Cardiac ventricle fibroblast (primary cell): ENCODE data around the gene KRTAP1-4. TPM values are rescaled to one million over a fixed set of nuclear protein-coding genes. Genes with fewer than 3 reads are reported as not detected.

Experiments
- total RNA-seq: library from RNA; depleted of rRNA; stranded (reverse); fragments of >200 nt; gene quantifications from 2 replicates; pipeline ENCODE4 v1.2.3, GENCODE V29; 2015

Gene KRTAP1-4
- not detected in 2 replicates for total RNA-seq

GRCh38 chr17:41029633-41030245, at the start of gene KRTAP1-4:
Gene KRTAP1-4 (minus strand): TSS chr17:41030195. CDS start chr17:41030078, 117 bp downstream.

GRCh38 chr17:41065829-41066624, 36.0 kb upstream of the KRTAP1-4 start, which contains the start of gene KRTAP2-4:
Gene KRTAP2-4 (minus strand): TSS chr17:41065879. CDS start chr17:41065845, 34 bp downstream.

GRCh38 chr17:41060052-41060604, 30.1 kb upstream of the KRTAP1-4 start, which contains the start of gene KRTAP2-3:
Gene KRTAP2-3 (minus strand): TSS chr17:41060114. CDS start chr17:41060050, 64 bp downstream.

GRCh38 chr17:41055130-41055529, 25.1 kb upstream of the KRTAP1-4 start, which contains the start of gene KRTAP2-2:
Gene KRTAP2-2 (minus strand): TSS chr17:41055230. CDS start chr17:41055211, 19 bp downstream.

GRCh38 chr17:41046735-41047465, 16.9 kb upstream of the KRTAP1-4 start, which contains the start of gene KRTAP2-1:
Gene KRTAP2-1 (minus strand): TSS chr17:41047316. CDS start chr17:41047267, 49 bp downstream.

GRCh38 chr17:41040783-41041571, 11.0 kb upstream of the KRTAP1-4 start, which contains the start of gene KRTAP1-1:
Gene KRTAP1-1 (minus strand): TSS chr17:41041450. CDS start chr17:41041397, 53 bp downstream.

GRCh38 chr17:41034346-41034935, 4.4 kb upstream of the KRTAP1-4 start, which contains the start of gene KRTAP1-3:
Gene KRTAP1-3 (minus strand): TSS chr17:41034874. CDS start chr17:41034821, 53 bp downstream.

GRCh38 chr17:41026715-41027471, 3.1 kb downstream of the KRTAP1-4 start, which contains the start of gene KRTAP1-5:
Gene KRTAP1-5 (minus strand): TSS chr17:41027208. CDS start chr17:41027155, 53 bp downstream.

GRCh38 chr17:41008811-41009210, 21.2 kb downstream of the KRTAP1-4 start, which contains the start of gene KRTAP3-1:
Gene KRTAP3-1 (minus strand): TSS chr17:41009128. CDS start chr17:41009074, 54 bp downstream.

GRCh38 chr17:40999563-40999962, 30.4 kb downstream of the KRTAP1-4 start, which contains the start of gene KRTAP3-2:
Gene KRTAP3-2 (minus strand): TSS chr17:40999906. CDS start chr17:40999853, 53 bp downstream.

GRCh38 chr17:40993839-40994238, 36.2 kb downstream of the KRTAP1-4 start, which contains the start of gene KRTAP3-3:
Gene KRTAP3-3 (minus strand): TSS chr17:40994164. CDS start chr17:40994097, 67 bp downstream.

GRCh38 chr17:40984226-40984625, 45.8 kb downstream of the KRTAP1-4 start, which contains the start of gene KRT40:
Gene KRT40 (minus strand): TSS chr17:40984326. CDS start chr17:40984273, 53 bp downstream.

Other genes with a start within 250 kb of the KRTAP1-4 start
- not detected in 2 replicates for gene KRT27, start 247.6 kb downstream of the KRTAP1-4 start, total RNA-seq
- not detected in 2 replicates for gene KRT28, start 230.2 kb downstream of the KRTAP1-4 start, total RNA-seq
- 8.9 and 10.4 TPM in 2 replicates for gene KRT10, start 207.6 kb downstream of the KRTAP1-4 start, total RNA-seq
- not detected in 2 replicates for gene KRT12, start 163.0 kb downstream of the KRTAP1-4 start, total RNA-seq
- gene KRT20, start 145.0 kb downstream of the KRTAP1-4 start, total RNA-seq = not detected in 2 replicates
- gene KRT23, start 92.5 kb downstream of the KRTAP1-4 start, total RNA-seq = not detected in 2 replicates
- gene KRT39, start 63.2 kb downstream of the KRTAP1-4 start, total RNA-seq = not detected in 2 replicates
- not detected in 2 replicates for gene KRT40, start 45.9 kb downstream of the KRTAP1-4 start, total RNA-seq
- gene KRTAP3-3, start 36.0 kb downstream of the KRTAP1-4 start, total RNA-seq = not detected in 2 replicates
- not detected in 2 replicates for gene KRTAP3-2, start 30.3 kb downstream of the KRTAP1-4 start, total RNA-seq
- not detected in 2 replicates for gene KRTAP3-1, start 21.1 kb downstream of the KRTAP1-4 start, total RNA-seq
- not detected in 2 replicates for gene KRTAP1-5, start 3.0 kb downstream of the KRTAP1-4 start, total RNA-seq
- gene KRTAP1-3, start 4.7 kb upstream of the KRTAP1-4 start, total RNA-seq = not detected in 2 replicates
- not detected in 2 replicates for gene KRTAP1-1, start 11.3 kb upstream of the KRTAP1-4 start, total RNA-seq
- not detected in 2 replicates for gene KRTAP2-1, start 17.1 kb upstream of the KRTAP1-4 start, total RNA-seq
- gene KRTAP2-2, start 25.0 kb upstream of the KRTAP1-4 start, total RNA-seq = not detected in 2 replicates
- gene KRTAP2-3, start 29.9 kb upstream of the KRTAP1-4 start, total RNA-seq = not detected in 2 replicates
- gene KRTAP2-4, start 35.7 kb upstream of the KRTAP1-4 start, total RNA-seq = not detected in 2 replicates
- gene KRTAP4-7, start 54.0 kb upstream of the KRTAP1-4 start, total RNA-seq = not detected in 2 replicates
- not detected in 2 replicates for gene KRTAP4-8, start 67.9 kb upstream of the KRTAP1-4 start, total RNA-seq
- not detected in 2 replicates for gene KRTAP4-16, start 72.0 kb upstream of the KRTAP1-4 start, total RNA-seq
- not detected in 2 replicates for gene KRTAP4-9, start 75.2 kb upstream of the KRTAP1-4 start, total RNA-seq
- gene KRTAP4-11, start 88.2 kb upstream of the KRTAP1-4 start, total RNA-seq = not detected in 2 replicates
- not detected in 2 replicates for gene KRTAP4-12, start 94.0 kb upstream of the KRTAP1-4 start, total RNA-seq
- gene KRTAP4-6, start 110.3 kb upstream of the KRTAP1-4 start, total RNA-seq = not detected in 2 replicates
- gene KRTAP4-5, start 119.6 kb upstream of the KRTAP1-4 start, total RNA-seq = not detected in 2 replicates
- not detected in 2 replicates for gene KRTAP4-4, start 130.6 kb upstream of the KRTAP1-4 start, total RNA-seq
- gene KRTAP4-3, start 138.0 kb upstream of the KRTAP1-4 start, total RNA-seq = not detected in 2 replicates
- gene KRTAP4-2, start 148.0 kb upstream of the KRTAP1-4 start, total RNA-seq = not detected in 2 replicates
- gene KRTAP4-1, start 154.7 kb upstream of the KRTAP1-4 start, total RNA-seq = not detected in 2 replicates
- gene KRTAP9-1, start 159.7 kb upstream of the KRTAP1-4 start, total RNA-seq = not detected in 2 replicates
- gene KRTAP9-2, start 196.5 kb upstream of the KRTAP1-4 start, total RNA-seq = not detected in 2 replicates
- not detected in 2 replicates for gene KRTAP9-3, start 202.3 kb upstream of the KRTAP1-4 start, total RNA-seq
- not detected in 2 replicates for gene KRTAP9-8, start 207.8 kb upstream of the KRTAP1-4 start, total RNA-seq
- gene KRTAP9-4, start 219.5 kb upstream of the KRTAP1-4 start, total RNA-seq = not detected in 2 replicates
- not detected in 2 replicates for gene KRTAP9-9, start 225.2 kb upstream of the KRTAP1-4 start, total RNA-seq
- gene KRTAP9-6, start 235.2 kb upstream of the KRTAP1-4 start, total RNA-seq = not detected in 2 replicates
- gene KRTAP9-7, start 245.5 kb upstream of the KRTAP1-4 start, total RNA-seq = not detected in 2 replicates